Ammon's horn (tissue), 1 donor: ENCODE results near the gene FNDC3A.
"Not testable (repeated sequence)": the region's sequence is repeated elsewhere in the genome, so short reads cannot be mapped to it uniquely, and the experiment has no call there.

Experiments used
- DNase-seq: peaks from one replicate; pipeline ENCODE4 v3.0.0-alpha.2; 2016; ENCODE audit warnings: low spot score

The FNDC3A gene

DNA sequence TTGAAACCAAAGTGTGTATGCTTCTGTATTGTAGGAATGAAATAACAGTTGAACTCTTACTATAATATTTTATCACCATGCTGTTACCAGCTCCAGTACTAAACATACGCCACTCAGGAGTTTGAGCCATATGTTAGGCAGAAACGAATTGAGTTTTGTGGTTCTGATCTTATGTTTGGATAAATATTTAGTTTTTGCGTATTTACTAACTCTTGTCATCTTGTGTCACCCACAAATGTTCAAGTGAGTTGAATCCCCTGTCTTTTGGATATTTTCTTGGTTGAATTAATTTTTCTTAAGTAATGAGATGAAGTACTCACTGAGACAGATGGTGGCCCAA is 1.5 kb downstream of the FNDC3A start:
- DNase-seq, result peak; percentile 20

- no peak for DNase-seq
Observed at GRCh38 chr13:48977973-48978372, 2.3 kb downstream of the FNDC3A start.

DNA sequence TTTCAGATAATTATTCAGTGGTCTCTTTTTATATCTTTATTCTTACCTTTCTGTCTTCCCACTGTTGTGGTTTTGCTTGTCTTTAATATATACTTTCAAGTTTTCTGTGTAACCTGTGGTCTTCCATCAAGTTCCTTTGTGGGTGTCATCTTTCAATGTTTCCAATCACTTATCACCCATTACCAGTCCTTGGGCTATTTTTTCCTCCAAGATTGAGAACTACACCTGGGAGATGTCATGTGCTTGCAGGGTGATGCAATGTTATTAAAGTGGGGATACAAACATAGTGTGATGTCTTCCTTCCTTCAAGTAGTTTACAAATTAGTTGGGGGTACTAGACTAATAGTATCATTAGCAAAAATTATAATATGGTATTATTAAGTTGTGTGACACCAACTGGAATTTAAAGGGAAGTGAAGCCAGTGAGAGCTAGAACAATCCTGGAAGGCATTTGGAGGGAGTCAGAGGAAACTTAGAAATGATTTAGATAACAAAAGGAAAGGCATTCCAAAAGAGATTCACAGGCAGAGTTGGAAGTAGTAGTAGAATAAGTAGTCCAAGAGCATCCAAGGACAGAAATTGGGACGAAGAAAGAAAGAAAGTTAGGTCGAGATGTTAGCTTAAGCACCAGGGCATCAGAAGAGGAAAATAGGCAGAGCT is 3.4 kb downstream of the FNDC3A start:
- no peak for DNase-seq

DNA sequence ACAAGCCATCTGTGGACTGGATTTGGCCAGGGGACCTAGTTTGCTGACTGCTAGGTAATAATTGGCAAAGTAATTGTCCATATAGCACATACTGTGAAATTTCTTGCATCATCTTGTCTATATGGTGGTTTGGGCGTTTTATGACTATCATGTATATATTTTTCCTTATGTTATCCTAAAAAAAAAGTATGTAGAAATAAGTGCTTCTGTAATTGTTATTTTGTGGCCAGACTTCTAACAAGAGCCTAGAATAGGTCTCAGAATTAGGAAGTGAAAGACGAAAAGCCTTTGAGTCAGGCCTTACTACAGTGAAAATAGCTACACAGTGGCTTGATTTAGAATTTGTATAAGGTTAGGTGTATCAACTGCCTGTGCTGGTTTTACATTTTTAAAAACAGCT is 4.2 kb downstream of the FNDC3A start:
- no peak for DNase-seq

GRCh38 chr13:48983331-48983730 is 7.6 kb downstream of the FNDC3A start:
- DNase-seq, result no peak

- DNase-seq, result no peak
Observed at GRCh38 chr13:48985756-48986155, 10.0 kb downstream of the FNDC3A start.

- DNase-seq, result no peak
Observed at GRCh38 chr13:48990900-48991299, 15.2 kb downstream of the FNDC3A start.

DNA sequence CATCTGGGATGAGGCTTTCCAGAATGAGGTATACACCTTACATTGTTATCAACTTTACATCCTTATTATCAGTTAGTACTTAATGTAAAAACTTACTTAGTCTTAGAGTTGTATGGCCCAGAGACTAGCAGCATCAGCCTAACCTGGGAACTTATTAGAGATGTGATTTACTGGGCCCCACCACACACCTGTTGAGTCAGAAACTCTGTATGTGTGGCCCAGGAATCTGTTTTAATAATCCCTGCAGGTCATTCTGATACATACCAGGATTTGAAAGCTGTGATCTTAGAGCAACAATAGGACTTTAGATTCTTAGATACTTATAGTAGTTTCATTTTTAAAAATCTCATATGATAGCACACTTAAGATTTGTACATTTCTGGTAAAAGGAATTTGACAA is 17.4 kb downstream of the FNDC3A start:
- DNase-seq, result no peak

DNA sequence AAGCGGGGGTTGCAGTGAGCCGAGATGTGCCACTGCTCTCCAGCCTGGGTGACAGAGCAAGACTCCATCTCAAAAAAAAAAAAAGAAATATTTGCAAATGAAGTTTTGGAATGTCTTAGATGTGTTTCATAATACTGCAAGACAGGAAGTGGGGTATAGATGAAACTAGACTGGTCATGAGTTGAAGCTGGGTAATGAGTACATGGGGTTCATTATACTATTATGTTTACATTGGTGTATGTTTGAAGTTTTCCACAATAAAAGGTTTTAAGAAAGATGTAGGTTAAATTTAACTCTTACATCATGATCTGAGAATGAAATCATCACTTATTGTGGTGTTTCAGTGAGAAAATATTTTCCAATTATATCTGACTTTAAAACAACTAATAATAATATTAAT is 19.0 kb downstream of the FNDC3A start:
- no peak for DNase-seq

GRCh38 chr13:48998641-48999292 is 23.1 kb downstream of the FNDC3A start:
- DNase-seq, result no peak

- DNase-seq, result no peak
Observed at GRCh38 chr13:49000247-49000646, 24.5 kb downstream of the FNDC3A start.

GRCh38 chr13:49018986-49019635 is 43.4 kb downstream of the FNDC3A start:
- DNase-seq, result not testable (repeated sequence)

GRCh38 chr13:49020328-49020727 is 44.6 kb downstream of the FNDC3A start:
- no peak for DNase-seq

GRCh38 chr13:49020940-49021553 is 45.3 kb downstream of the FNDC3A start:
- DNase-seq, result no peak

- no peak for DNase-seq
Observed at GRCh38 chr13:49021953-49022352, 46.2 kb downstream of the FNDC3A start.

DNA sequence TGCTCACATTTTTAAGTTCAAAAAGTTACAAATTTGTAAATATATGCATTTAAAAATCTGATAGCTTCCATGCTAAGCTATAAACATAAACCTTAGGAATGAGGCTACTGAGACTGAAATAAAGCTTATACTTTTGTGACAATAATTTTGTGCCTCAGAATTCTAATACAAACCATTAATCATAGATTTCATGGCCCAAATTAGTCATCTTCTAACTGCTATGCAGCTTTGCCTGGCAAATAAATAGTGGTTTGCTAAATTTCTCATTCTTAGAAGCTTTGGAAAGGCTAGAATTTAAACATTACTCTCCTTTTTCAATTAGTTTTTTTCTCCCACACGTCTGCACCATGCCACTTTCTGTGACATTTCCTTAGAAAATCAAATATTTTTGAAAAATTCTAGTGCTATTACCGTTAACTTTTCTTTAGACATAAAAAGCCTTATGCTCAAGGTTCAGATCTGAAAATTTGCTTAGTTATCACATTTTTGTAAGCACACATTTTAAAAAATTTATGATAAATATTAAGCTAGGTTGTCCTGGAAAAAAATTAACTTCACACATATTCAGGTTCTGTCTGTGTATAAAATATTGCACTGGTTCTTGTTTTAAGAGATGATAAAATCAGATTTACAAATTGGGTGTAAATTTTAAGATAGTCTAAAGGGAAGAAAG is 46.9 kb downstream of the FNDC3A start:
- no peak for DNase-seq

DNA sequence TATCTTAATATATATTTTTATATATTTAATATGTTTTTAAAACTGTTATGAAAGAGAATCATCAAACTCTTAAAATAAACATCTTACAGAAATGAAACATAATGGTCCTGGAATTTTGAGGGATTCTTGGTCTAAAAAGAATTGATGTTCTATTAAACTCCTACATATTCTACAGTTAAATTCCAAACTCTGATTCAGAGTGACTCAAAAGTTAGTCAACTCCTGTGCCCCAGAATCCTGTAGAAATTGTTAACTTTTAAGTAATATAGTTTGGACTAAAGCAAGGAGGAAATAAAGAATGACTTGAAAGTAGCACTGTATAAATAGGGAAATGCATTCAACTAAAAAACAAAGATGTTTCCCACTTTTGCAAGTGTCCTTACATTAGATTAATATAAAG is 47.7 kb downstream of the FNDC3A start:
- DNase-seq, result no peak

GRCh38 chr13:49026851-49027250 is 51.1 kb downstream of the FNDC3A start:
- DNase-seq, result no peak

- no peak for DNase-seq
Observed at GRCh38 chr13:49029570-49029969, 53.9 kb downstream of the FNDC3A start.

- no peak for DNase-seq
Observed at GRCh38 chr13:49030213-49030612, 54.5 kb downstream of the FNDC3A start.

GRCh38 chr13:49040872-49041271 is 65.2 kb downstream of the FNDC3A start:
- no peak for DNase-seq

DNA sequence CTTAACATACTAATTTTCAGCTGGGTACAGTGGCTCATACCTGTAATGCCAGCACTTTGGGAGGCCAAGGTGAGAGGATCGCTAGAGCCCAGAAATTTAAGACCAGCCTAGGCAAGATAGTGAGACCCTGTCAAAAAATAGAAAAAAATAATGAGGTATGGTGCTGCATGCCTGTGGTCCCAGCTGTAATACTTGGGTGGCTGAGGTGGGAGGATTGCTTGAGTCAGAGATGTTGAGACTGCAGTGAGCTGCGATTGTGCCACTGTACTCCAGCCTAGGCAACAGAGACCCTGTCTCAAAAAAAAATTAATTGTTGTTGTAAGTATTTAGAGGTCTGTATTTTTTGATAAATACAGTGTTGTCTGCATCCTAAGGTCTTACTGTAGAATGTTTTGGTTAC is 66.8 kb downstream of the FNDC3A start:
- no peak for DNase-seq

- no peak for DNase-seq
Observed at GRCh38 chr13:49044008-49044407, 68.3 kb downstream of the FNDC3A start.
